Measurements from ENCODE around the gene CAMK4. TPM values are rescaled to one million over a fixed set of nuclear protein-coding genes. Genes with fewer than 3 reads are reported as not detected.

CAMK4 gene
- total and polyA plus RNA-seq, 2 donors (not counting 3 experiments of a cell fraction or from before 2014, with no cell fraction given) = 2.2 to 5.4 TPM

GRCh38 chr5:111309384-111309783, 85.2 kb downstream of the CAMK4 start:
- Histone ChIP-seq H3K27me3 (ENCODE audit: control insufficient read depth in 2 of 2, insufficient read depth in 2 of 2, low read length in 2 of 2) (no peaks in the 10 kb centered on the region), H3K4me1 (ENCODE audit: control insufficient read depth, extremely low read depth, insufficient read depth, low read length) (no peaks in the 10 kb centered on the region), H3K36me3 (ENCODE audit: control insufficient read depth in 2 of 2, extremely low read depth in 1 of 2, insufficient read depth in 2 of 2, low read length in 2 of 2) (no peaks in the 10 kb centered on the region), H3K79me2 (ENCODE audit: control insufficient read depth, insufficient read depth, low read length) (no peaks in the 10 kb centered on the region), H3K9ac (replicated peaks; ENCODE audit: extremely low read depth, insufficient read depth, low read length) (no peak overlapping the region), H3K9me3 (replicated peaks; ENCODE audit: control insufficient read depth, insufficient read depth, low read length) (no peaks in the 10 kb centered on the region), H3K4me3 (replicated peaks in 1 of 3; ENCODE audit: insufficient read depth in 1 of 3, low read depth in 1 of 3, low read length in 3 of 3) (no peak overlapping the region), H3K4me2 (ENCODE audit: insufficient read depth, low read length) (no peak overlapping the region), H4K20me1 (replicated peaks; ENCODE audit: control insufficient read depth, extremely low read depth, insufficient read depth, low read length) (no peaks in the 10 kb centered on the region), H2AFZ (ENCODE audit: low read depth, low read length) (no peak overlapping the region), H3K9me1 (replicated peaks; ENCODE audit: control insufficient read depth, extremely low read depth, insufficient read depth, low read length) (no peaks in the 10 kb centered on the region), H3K27ac (ENCODE audit: insufficient read depth, low read depth, low read length) (no peak overlapping the region)
- intact Hi-C loops (cut with micrococcal nuclease) (no loop called here), dilution Hi-C loops (cut with MboI; ENCODE audit: extremely low pct_ligation_motif_present, low sequenced_read_pairs) (no loop called here)
- CTCF ChIA-PET = no interaction called here
- DNase-seq (ENCODE audit: low read depth, low spot score) = no peak
- FAIRE-seq = no peak
- no TSS peak for BruUV-seq (replicated peaks)
- TF ChIP-seq GATA2 (IDR thresholded peaks at IDR 0.05; ENCODE audit: insufficient read depth, insufficient read length, low read depth, low read length) (no peak), JUN (IDR thresholded peaks at IDR 0.05; ENCODE audit: borderline replicate concordance, insufficient read depth, insufficient read length, low read depth) (no peak), POLR2AphosphoS5 (IDR thresholded peaks at IDR 0.05; ENCODE audit: insufficient read depth, low read depth, low read length) (no peak), MYC (IDR thresholded peaks at IDR 0.05; ENCODE audit: low read depth, low read length) (no peak), POLR2A (IDR thresholded peaks at IDR 0.05; ENCODE audit: low read depth, low read length) (no peak), FOS (IDR thresholded peaks at IDR 0.05; ENCODE audit: borderline replicate concordance, insufficient read depth, low read length) (no peak), EZH2 (IDR thresholded peaks at IDR 0.05; ENCODE audit: borderline replicate concordance, low read depth, low read length, severe bottlenecking) (no peak)
- TF ChIP-seq, protein P1, sequence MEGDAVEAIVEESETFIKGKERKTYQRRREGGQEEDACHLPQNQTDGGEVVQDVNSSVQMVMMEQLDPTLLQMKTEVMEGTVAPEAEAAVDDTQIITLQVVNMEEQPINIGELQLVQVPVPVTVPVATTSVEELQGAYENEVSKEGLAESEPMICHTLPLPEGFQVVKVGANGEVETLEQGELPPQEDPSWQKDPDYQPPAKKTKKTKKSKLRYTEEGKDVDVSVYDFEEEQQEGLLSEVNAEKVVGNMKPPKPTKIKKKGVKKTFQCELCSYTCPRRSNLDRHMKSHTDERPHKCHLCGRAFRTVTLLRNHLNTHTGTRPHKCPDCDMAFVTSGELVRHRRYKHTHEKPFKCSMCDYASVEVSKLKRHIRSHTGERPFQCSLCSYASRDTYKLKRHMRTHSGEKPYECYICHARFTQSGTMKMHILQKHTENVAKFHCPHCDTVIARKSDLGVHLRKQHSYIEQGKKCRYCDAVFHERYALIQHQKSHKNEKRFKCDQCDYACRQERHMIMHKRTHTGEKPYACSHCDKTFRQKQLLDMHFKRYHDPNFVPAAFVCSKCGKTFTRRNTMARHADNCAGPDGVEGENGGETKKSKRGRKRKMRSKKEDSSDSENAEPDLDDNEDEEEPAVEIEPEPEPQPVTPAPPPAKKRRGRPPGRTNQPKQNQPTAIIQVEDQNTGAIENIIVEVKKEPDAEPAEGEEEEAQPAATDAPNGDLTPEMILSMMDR (IDR thresholded peaks at IDR 0.05; ENCODE audit: extremely low read depth in 1 of 2, insufficient read depth in 1 of 2, low read depth in 1 of 2, low read length in 2 of 2) = no peak
- TF ChIP-seq, protein P2, sequence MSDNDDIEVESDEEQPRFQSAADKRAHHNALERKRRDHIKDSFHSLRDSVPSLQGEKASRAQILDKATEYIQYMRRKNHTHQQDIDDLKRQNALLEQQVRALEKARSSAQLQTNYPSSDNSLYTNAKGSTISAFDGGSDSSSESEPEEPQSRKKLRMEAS (IDR thresholded peaks at IDR 0.05; ENCODE audit: insufficient read depth, insufficient read length) = no peak
- POLR2A ChIA-PET = no interaction called here
